ENCODE data around the gene MAML2.

Gene MAML2

GRCh38 chr11:96145163-96145585 is 197.8 kb downstream of the MAML2 start:
- TF ChIP-seq, protein P1, sequence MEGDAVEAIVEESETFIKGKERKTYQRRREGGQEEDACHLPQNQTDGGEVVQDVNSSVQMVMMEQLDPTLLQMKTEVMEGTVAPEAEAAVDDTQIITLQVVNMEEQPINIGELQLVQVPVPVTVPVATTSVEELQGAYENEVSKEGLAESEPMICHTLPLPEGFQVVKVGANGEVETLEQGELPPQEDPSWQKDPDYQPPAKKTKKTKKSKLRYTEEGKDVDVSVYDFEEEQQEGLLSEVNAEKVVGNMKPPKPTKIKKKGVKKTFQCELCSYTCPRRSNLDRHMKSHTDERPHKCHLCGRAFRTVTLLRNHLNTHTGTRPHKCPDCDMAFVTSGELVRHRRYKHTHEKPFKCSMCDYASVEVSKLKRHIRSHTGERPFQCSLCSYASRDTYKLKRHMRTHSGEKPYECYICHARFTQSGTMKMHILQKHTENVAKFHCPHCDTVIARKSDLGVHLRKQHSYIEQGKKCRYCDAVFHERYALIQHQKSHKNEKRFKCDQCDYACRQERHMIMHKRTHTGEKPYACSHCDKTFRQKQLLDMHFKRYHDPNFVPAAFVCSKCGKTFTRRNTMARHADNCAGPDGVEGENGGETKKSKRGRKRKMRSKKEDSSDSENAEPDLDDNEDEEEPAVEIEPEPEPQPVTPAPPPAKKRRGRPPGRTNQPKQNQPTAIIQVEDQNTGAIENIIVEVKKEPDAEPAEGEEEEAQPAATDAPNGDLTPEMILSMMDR (IDR thresholded peaks at IDR 0.05; ENCODE audit: poor library complexity, severe bottlenecking): no peak
- Histone ChIP-seq H3K4me3 (ENCODE audit: severe bottlenecking) (no peak overlapping the region), H3K27ac (ENCODE audit: poor library complexity, severe bottlenecking) (no peak overlapping the region), H3K36me3 (ENCODE audit: low read depth) (no peaks in the 10 kb centered on the region), H3K4me1 (ENCODE audit: insufficient read depth, poor library complexity, severe bottlenecking) (peaks cover 26% of the 10 kb centered on the region), H3K9me3 (ENCODE audit: severe bottlenecking) (no peaks in the 10 kb centered on the region), H3K27me3 (ENCODE audit: insufficient read depth, poor library complexity, severe bottlenecking) (no peaks in the 10 kb centered on the region)
- ATAC-seq (ENCODE audit: low read depth) (no peak), DNase-seq (ENCODE audit: low spot score) (no peak)

- ATAC-seq (ENCODE audit: low read depth): no peak
- Histone ChIP-seq H3K4me1 (ENCODE audit: insufficient read depth, poor library complexity, severe bottlenecking) (peaks cover 20% of the 10 kb centered on the region), H3K27ac (ENCODE audit: poor library complexity, severe bottlenecking) (no peak overlapping the region), H3K36me3 (ENCODE audit: low read depth) (no peaks in the 10 kb centered on the region), H3K27me3 (ENCODE audit: insufficient read depth, poor library complexity, severe bottlenecking) (no peaks in the 10 kb centered on the region), H3K4me3 (ENCODE audit: severe bottlenecking) (no peak overlapping the region), H3K9me3 (ENCODE audit: severe bottlenecking) (no peaks in the 10 kb centered on the region)
- DNase-seq (ENCODE audit: low spot score): no peak
- TF ChIP-seq, protein P1 (IDR thresholded peaks at IDR 0.05; ENCODE audit: poor library complexity, severe bottlenecking): no peak
These were observed 198.4 kb downstream of the MAML2 start for GRCh38 chr11:96144553-96144952.

DNA sequence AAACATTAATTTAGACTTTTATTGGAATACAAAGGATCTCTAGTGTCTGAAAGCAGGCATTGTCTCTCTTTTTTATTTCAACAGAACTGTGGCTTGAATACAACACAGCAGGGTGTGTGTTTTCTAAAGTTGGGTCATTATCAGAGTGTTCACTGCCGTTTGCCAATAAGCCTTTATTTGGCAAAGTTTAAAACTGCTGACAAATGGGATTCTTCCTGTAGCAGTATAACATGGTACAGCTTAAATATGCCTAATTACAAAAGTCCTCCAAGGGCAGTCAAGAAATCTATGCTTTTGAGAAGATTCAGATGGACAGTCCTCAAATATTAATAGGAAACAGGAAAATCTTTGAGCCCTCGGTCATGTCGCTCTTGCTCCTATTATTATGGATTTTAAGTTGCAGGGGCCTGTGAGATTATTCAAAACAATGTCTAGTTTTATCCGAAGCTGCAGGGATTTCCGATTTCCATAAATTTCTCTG is 199.9 kb downstream of the MAML2 start:
- ATAC-seq (ENCODE audit: low read depth) (no peak), DNase-seq (ENCODE audit: low spot score) (no peak)
- Histone ChIP-seq H3K4me1 (ENCODE audit: insufficient read depth, poor library complexity, severe bottlenecking) (peaks cover 18% of the 10 kb centered on the region), H3K27ac (ENCODE audit: poor library complexity, severe bottlenecking) (no peak overlapping the region), H3K9me3 (ENCODE audit: severe bottlenecking) (no peaks in the 10 kb centered on the region), H3K4me3 (ENCODE audit: severe bottlenecking) (no peak overlapping the region), H3K27me3 (ENCODE audit: insufficient read depth, poor library complexity, severe bottlenecking) (no peaks in the 10 kb centered on the region), H3K36me3 (ENCODE audit: low read depth) (no peaks in the 10 kb centered on the region)
- TF ChIP-seq, protein P1 (IDR thresholded peaks at IDR 0.05; ENCODE audit: poor library complexity, severe bottlenecking): no peak

- H3K9me3 ChIP-seq (ENCODE audit: severe bottlenecking): no peaks in the 10 kb centered on the region
- TF ChIP-seq, protein P1 (IDR thresholded peaks at IDR 0.05; ENCODE audit: poor library complexity, severe bottlenecking): no peak
- H3K27me3 ChIP-seq (ENCODE audit: insufficient read depth, poor library complexity, severe bottlenecking): no peaks in the 10 kb centered on the region
- DNase-seq (ENCODE audit: low spot score) (no peak), ATAC-seq (ENCODE audit: low read depth) (no peak)
- peaks cover 6% of the 10 kb centered on the region for H3K4me1 ChIP-seq (ENCODE audit: insufficient read depth, poor library complexity, severe bottlenecking)
- H3K4me3 ChIP-seq (ENCODE audit: severe bottlenecking): no peak overlapping the region
- H3K36me3 ChIP-seq (ENCODE audit: low read depth): no peaks in the 10 kb centered on the region
- H3K27ac ChIP-seq (ENCODE audit: poor library complexity, severe bottlenecking): no peak overlapping the region
These were observed 201.4 kb downstream of the MAML2 start for GRCh38 chr11:96141626-96142025.

GRCh38 chr11:96139691-96140090 is 203.3 kb downstream of the MAML2 start:
- Histone ChIP-seq H3K9me3 (ENCODE audit: severe bottlenecking) (no peaks in the 10 kb centered on the region), H3K4me3 (ENCODE audit: severe bottlenecking) (no peak overlapping the region), H3K27ac (ENCODE audit: poor library complexity, severe bottlenecking) (no peak overlapping the region), H3K4me1 (ENCODE audit: insufficient read depth, poor library complexity, severe bottlenecking) (peaks cover 2% of the 10 kb centered on the region), H3K36me3 (ENCODE audit: low read depth) (no peaks in the 10 kb centered on the region), H3K27me3 (ENCODE audit: insufficient read depth, poor library complexity, severe bottlenecking) (no peaks in the 10 kb centered on the region)
- TF ChIP-seq, protein P1 (IDR thresholded peaks at IDR 0.05; ENCODE audit: poor library complexity, severe bottlenecking): no peak
- no peak for ATAC-seq (ENCODE audit: low read depth)
- DNase-seq (ENCODE audit: low spot score): no peak

Data from RWPE2 (cell line).